Keratinocyte (primary cell): ENCODE results near the gene WNT7B. TPM values are rescaled to one million over a fixed set of nuclear protein-coding genes. Genes with fewer than 3 reads are reported as not detected.

Experiments
- DNase-seq: peaks from one replicate; pipeline ENCODE4 v3.0.0-alpha.2; 2011; ENCODE audit warnings: low read depth, missing footprints, low spot score
- FAIRE-seq: peaks from 2 replicates; lab custom pipeline; 2011; peaks lifted over from hg19 to GRCh38; lab: Jason Lieb, UNC
- H2AFZ ChIP-seq: 2 replicates; pipeline ENCODE4 v1.6.0; 2012; ENCODE audit warnings: low read length, control low read depth, inconsistent platforms; ENCODE audit not compliant: control insufficient read depth
- H3K27ac ChIP-seq: 2 replicates; pipeline ENCODE4 v1.5.1; 2011; ENCODE audit warnings: low read length; ENCODE audit not compliant: control insufficient read depth, insufficient read depth
- H3K27me3 ChIP-seq: 3 replicates; pipeline ENCODE4 v1.6.0; 2011; ENCODE audit warnings: low read length; ENCODE audit not compliant: control insufficient read depth, insufficient read depth; ENCODE audit errors: extremely low read depth
- H3K36me3 ChIP-seq, 2 experiments: 2 replicates in 1 of 2; 3 replicates in 1 of 2; pipeline ENCODE4 v1.5.1; 2011; ENCODE audit warnings: low read length in 2 of 2, mild to moderate bottlenecking in 1 of 2; ENCODE audit not compliant: control insufficient read depth in 2 of 2, insufficient read depth in 2 of 2; ENCODE audit errors: extremely low read depth in 1 of 2
- H3K4me1 ChIP-seq: 3 replicates; pipeline ENCODE4 v1.5.1; 2011; ENCODE audit warnings: low read length; ENCODE audit not compliant: control insufficient read depth, insufficient read depth; ENCODE audit errors: extremely low read depth
- H3K4me2 ChIP-seq: 3 replicates; pipeline ENCODE4 v1.6.0; 2011; ENCODE audit warnings: low read depth, low read length; ENCODE audit not compliant: control insufficient read depth, insufficient read depth; ENCODE audit errors: extremely low read depth
- H3K4me3 ChIP-seq, 3 experiments: fragments of 200-600 bp in 1 of 3; sonication (generic) in 1 of 3; 2 replicates in 2 of 3; 3 replicates in 1 of 3; pipeline ENCODE4 v1.5.1; 2011 to 2016; ENCODE audit warnings: low read length in 3 of 3, mild to moderate bottlenecking in 3 of 3, control low read depth in 2 of 3, inconsistent platforms in 1 of 3, low read depth in 1 of 3, mixed read lengths in 1 of 3, mixed run types in 1 of 3, moderate library complexity in 1 of 3; ENCODE audit not compliant: control insufficient read depth in 2 of 3, insufficient read depth in 2 of 3; ENCODE audit errors: extremely low read depth in 1 of 3
- H3K79me2 ChIP-seq: 2 replicates; pipeline ENCODE4 v1.6.0; 2012; ENCODE audit warnings: low read length; ENCODE audit not compliant: control insufficient read depth, insufficient read depth
- H3K9ac ChIP-seq: 3 replicates; pipeline ENCODE4 v1.6.0; 2011; ENCODE audit warnings: low read length; ENCODE audit not compliant: control insufficient read depth, insufficient read depth; ENCODE audit errors: extremely low read depth
- H3K9me1 ChIP-seq: 3 replicates; pipeline ENCODE4 v1.6.0; 2011; ENCODE audit warnings: low read length; ENCODE audit not compliant: control insufficient read depth, insufficient read depth; ENCODE audit errors: extremely low read depth
- H3K9me3 ChIP-seq: 2 replicates; pipeline ENCODE4 v1.5.1; 2012; ENCODE audit warnings: low read depth, low read length; ENCODE audit not compliant: control insufficient read depth
- H4K20me1 ChIP-seq: 3 replicates; pipeline ENCODE4 v1.6.0; 2011; ENCODE audit warnings: low read length; ENCODE audit not compliant: control insufficient read depth, insufficient read depth; ENCODE audit errors: extremely low read depth
- CTCF ChIP-seq, 3 experiments: IDR thresholded peaks in 1 of 3; conservative IDR thresholded peaks in 1 of 3; optimal IDR thresholded peaks in 1 of 3; 2 replicates in 2 of 3; 3 replicates in 1 of 3; pipeline versions ENCODE3 to v1.5.1; 2011; ENCODE audit warnings: low read length in 3 of 3, mild to moderate bottlenecking in 3 of 3, moderate library complexity in 2 of 3, control low read depth in 1 of 3, inconsistent platforms in 1 of 3; ENCODE audit not compliant: insufficient read depth in 2 of 3; ENCODE audit errors: extremely low read depth in 1 of 3
- EZH2 ChIP-seq: IDR thresholded peaks from one replicate; pipeline ENCODE4 v1.6.1; 2012; ENCODE audit warnings: inconsistent platforms, mild to moderate bottlenecking, low read length, moderate library complexity
- dilution Hi-C: fragments of 300-500 bp; cut with MboI; formaldehyde crosslinking; loops from one replicate; pipeline ENCODE4 v1.7.0; 2020; ENCODE audit warnings: low sequenced_read_pairs; ENCODE audit not compliant: extremely low pct_ligation_motif_present
- polyA plus RNA-seq, 5 experiments: library from polyadenylated mRNA; depleted of rRNA in 3 of 5; stranded (reverse) in 3 of 5; stranded (forward) in 1 of 5; unstranded in 1 of 5; fragments of >200 nt; gene quantifications; 1 replicate in 1 of 5; 2 replicates in 3 of 5; 3 replicates in 1 of 5; pipeline versions ENCODE4 v1.2.1 to v1.2.3, GENCODE V29; 2011 to 2012; ENCODE audit warnings: missing spikeins in 2 of 5, low read depth in 1 of 5, low replicate concordance in 1 of 5

The WNT7B gene
- polyA plus RNA-seq, 1 donor (not counting 4 experiments of a cell fraction or from before 2014, with no cell fraction given), result 1.7 TPM

DNA sequence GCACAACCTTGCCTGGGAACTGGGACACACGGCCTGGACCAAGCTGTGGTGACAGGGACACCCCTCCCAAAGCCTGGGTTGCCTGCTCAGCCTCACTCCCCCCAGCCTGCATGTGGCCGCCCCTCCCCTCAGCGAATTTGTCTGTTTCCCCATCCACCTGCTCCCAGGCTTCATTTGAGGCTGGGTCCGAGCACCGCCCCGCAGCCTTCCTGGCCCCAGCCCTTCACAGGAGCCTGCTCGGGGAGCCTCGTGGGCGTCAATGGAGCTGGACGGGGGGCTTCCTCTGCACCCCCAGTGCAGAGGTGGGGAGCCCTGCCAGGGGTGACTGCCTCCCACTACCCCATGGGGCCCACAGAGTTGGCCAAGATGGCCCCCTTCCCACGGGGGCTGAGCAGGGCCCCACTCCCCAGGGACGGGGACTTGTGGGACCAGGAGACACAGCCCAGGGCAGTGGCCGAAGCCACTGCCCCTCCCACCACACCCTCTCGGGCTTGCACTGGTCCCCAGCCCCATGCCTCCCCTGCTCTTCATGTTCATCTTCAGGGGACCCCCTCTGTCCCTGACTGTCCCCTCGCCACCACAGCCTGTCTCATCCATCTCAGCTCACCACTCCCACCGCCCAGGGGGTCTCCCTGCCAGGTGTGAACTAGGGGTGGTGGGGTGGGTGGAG lies 91.7 kb downstream of the WNT7B start:
- dilution Hi-C loops, result no loop called here
- no peaks in the 10 kb centered on the region for H4K20me1 ChIP-seq
- H3K27me3 ChIP-seq, result peaks cover 38% of the 10 kb centered on the region
- H3K27ac ChIP-seq, result no peak overlapping the region
- H3K9ac ChIP-seq, result no peak overlapping the region
- no peak overlapping the region for H3K4me2 ChIP-seq
- H3K4me1 ChIP-seq, result peaks cover 10% of the 10 kb centered on the region
- H3K79me2 ChIP-seq, result no peaks in the 10 kb centered on the region
- no peak overlapping the region for H3K4me3 ChIP-seq
- no peaks in the 10 kb centered on the region for H3K9me1 ChIP-seq
- no peak overlapping the region for H2AFZ ChIP-seq
- H3K9me3 ChIP-seq, result no peaks in the 10 kb centered on the region
- FAIRE-seq, result no peak
- TF ChIP-seq EZH2, result no peak
- no peak for TF ChIP-seq CTCF (optimal IDR thresholded peaks at IDR 0.05 in 1 of 3, IDR thresholded peaks at IDR 0.05 in 1 of 3, conservative IDR thresholded peaks at IDR 0.05 in 1 of 3; ENCODE audit: extremely low read depth in 1 of 3, insufficient read depth in 2 of 3, low read length in 3 of 3)
- DNase-seq, result no peak
- no peaks in the 10 kb centered on the region for H3K36me3 ChIP-seq

DNA sequence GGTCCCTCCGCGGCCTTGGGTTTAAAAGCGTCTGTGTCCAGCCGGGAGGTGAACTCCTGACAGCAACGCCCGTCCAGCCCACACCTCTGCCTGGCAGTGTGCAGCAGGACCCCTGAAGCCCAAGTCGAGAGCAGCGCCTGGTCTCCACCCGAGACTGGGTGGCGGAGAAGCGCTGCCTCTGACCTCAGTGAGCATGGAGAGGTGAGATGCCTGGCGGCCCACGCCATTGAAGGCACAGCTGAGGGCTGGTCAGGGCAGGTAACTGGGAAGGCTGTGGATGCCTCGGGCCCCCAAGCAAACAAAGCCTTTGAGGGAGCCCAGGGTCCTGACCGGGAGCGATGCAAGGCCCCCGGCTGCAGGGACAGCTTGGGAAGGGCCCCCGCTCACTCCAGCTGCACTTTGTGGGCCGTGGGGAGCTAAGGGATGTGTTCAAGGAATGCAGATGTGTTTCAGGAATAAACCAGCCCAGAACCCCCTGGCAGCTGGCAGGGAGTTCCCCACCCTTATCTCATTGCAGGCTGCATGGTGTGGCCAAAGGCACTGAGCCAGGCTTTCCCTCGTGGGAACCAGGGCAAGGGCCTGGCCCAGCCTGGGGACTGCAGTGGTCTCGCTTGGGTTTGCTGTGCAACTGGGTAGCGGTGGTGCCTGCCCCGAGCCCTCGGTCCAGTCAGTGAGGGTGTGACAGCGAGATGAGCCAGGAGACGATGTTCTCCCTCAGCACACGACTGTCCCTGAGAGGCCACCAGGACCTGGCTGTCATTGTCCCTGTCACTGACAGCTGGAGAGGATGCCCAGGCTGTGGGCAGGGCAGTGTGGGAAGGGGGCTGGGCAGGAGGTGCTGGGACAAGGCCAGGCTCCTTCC lies 92.5 kb downstream of the WNT7B start:
- no peaks in the 10 kb centered on the region for H4K20me1 ChIP-seq
- no peak overlapping the region for H3K9ac ChIP-seq
- no peak overlapping the region for H3K27ac ChIP-seq
- H3K9me1 ChIP-seq, result no peaks in the 10 kb centered on the region
- H3K4me3 ChIP-seq, result no peak overlapping the region
- TF ChIP-seq EZH2, result no peak
- no peak for TF ChIP-seq CTCF (optimal IDR thresholded peaks at IDR 0.05 in 1 of 3, IDR thresholded peaks at IDR 0.05 in 1 of 3, conservative IDR thresholded peaks at IDR 0.05 in 1 of 3; ENCODE audit: extremely low read depth in 1 of 3, insufficient read depth in 2 of 3, low read length in 3 of 3)
- no peaks in the 10 kb centered on the region for H3K79me2 ChIP-seq
- DNase-seq (no peak), FAIRE-seq (no peak)
- no peaks in the 10 kb centered on the region for H3K9me3 ChIP-seq
- dilution Hi-C loops, result no loop called here
- no peak overlapping the region for H2AFZ ChIP-seq
- H3K4me2 ChIP-seq, result no peak overlapping the region
- H3K4me1 ChIP-seq, result peaks cover 10% of the 10 kb centered on the region
- no peaks in the 10 kb centered on the region for H3K36me3 ChIP-seq
- H3K27me3 ChIP-seq, result peaks cover 46% of the 10 kb centered on the region
